ENCODE measurements around the gene ZBTB3. TPM values are rescaled to one million over a fixed set of nuclear protein-coding genes. Genes with fewer than 3 reads are reported as not detected.

ZBTB3 gene
- total and polyA plus RNA-seq, 2 of the 8 experiments (the other 6 are each of a cell fraction or from before 2014, with no cell fraction given) = 30.2 to 76.9 TPM

DNA sequence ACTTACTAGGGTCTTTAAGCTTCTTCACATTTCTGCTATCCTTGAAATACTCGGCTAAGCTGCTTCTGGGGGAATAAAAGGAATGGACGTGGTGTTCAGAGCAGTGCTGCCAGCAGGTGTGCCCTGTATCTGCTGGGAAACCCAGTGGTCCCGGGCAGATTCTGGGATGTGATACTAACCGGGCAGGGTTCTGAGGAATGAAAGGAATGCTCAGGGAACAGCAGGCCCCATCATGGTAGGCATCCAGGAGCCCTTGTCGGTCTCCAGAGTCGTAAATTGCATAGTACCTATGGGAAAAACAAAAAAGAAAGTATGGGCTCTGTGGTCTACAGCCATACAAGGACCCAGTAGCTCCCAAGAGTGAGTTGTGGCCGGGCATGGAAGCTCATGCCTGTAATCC, 42.3 kb upstream of the ZBTB3 start (continued):
- TF ChIP-seq, protein P1, sequence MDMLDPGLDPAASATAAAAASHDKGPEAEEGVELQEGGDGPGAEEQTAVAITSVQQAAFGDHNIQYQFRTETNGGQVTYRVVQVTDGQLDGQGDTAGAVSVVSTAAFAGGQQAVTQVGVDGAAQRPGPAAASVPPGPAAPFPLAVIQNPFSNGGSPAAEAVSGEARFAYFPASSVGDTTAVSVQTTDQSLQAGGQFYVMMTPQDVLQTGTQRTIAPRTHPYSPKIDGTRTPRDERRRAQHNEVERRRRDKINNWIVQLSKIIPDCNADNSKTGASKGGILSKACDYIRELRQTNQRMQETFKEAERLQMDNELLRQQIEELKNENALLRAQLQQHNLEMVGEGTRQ (IDR thresholded peaks at IDR 0.05; ENCODE audit: low read length) = no peak
- TF ChIP-seq GABPA (IDR thresholded peaks at IDR 0.05; ENCODE audit: borderline replicate concordance, insufficient read depth, low read length) = no peak
- TF ChIP-seq, protein P2, sequence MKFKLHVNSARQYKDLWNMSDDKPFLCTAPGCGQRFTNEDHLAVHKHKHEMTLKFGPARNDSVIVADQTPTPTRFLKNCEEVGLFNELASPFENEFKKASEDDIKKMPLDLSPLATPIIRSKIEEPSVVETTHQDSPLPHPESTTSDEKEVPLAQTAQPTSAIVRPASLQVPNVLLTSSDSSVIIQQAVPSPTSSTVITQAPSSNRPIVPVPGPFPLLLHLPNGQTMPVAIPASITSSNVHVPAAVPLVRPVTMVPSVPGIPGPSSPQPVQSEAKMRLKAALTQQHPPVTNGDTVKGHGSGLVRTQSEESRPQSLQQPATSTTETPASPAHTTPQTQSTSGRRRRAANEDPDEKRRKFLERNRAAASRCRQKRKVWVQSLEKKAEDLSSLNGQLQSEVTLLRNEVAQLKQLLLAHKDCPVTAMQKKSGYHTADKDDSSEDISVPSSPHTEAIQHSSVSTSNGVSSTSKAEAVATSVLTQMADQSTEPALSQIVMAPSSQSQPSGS (IDR thresholded peaks at IDR 0.05; ENCODE audit: low read length) = no peak
